GM21825 (cell line): ENCODE data around the gene PIGT.

Source experiments
- ATAC-seq: cut with Tn5 transposase; IDR thresholded peaks from one replicate; pipeline ENCODE4 v1.9.1; 2021; ENCODE audit warnings: mild to moderate bottlenecking, moderate library complexity; ENCODE audit not compliant: unreplicated experiment

PIGT gene

DNA sequence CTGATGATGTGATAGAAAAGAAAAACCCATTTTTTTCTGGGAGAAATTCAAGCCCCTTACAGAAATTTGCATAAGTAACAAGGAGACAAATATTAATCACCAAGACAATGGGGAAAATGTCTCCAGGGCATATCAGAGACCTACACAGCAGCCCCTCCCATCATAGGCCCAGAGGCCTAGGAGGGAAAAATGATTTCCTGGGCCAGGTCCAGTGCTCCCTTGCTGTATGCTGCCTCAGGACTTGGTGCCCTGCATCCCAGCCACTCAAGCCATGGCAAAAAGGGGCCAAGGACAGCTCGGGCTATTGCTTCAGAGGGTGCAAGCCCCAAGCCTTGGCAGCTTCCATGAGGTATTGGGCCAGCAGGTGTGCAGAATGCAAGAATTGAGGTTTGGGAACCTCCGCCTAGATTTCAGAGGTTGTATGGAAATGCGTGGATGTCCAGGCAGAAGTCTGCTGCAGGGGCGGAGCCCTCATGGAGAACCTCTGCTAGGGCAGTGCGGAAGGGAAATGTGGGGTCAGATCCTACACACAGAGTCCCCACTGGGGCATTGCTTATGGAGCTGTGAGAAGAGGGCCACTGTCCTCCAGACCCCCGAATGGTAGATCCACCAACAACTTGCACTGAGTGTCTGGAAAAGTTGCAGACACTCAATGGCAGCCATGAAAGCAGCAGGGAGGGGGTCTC, 15.5 kb upstream of the PIGT start:
- ATAC-seq = no peak

DNA sequence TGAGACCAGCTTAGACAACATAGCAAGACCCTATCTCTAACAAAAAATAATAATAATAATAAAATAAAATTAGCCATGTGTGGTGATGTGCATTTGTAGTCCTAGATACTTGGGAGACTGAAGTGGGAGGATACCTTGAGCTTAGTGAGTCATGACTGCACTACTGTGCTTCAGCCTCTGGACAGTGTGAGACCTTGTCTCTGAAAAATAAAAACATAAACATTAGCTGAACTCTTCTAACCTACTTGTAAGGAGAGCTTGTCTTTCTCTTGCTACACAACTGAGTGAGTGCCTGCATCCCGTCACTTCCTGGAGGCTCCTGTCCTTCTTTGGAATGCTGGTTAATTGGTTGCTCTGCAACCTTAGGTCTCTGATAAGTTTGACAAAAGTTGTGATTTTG, 13.0 kb upstream of the PIGT start:
- ATAC-seq = no peak

DNA sequence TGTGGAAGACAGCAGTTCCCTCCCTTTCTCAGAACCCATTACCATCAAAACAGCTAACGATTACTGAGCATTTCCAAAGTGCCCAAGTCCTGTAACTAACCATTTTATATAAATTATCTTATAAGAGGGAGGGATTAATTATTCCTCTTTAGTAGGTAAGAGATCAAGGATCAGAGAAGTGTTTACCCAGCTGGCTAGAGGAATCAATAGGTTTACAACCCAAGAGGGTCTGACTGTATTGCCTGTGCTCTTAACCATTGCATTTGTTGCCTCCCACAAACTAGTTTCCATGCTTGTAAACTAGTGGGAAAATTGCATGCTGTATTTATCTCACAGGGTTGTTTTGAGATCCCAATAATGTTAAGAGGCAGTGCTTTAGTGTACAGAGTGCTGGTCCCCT, 11.5 kb upstream of the PIGT start:
- no peak for ATAC-seq

DNA sequence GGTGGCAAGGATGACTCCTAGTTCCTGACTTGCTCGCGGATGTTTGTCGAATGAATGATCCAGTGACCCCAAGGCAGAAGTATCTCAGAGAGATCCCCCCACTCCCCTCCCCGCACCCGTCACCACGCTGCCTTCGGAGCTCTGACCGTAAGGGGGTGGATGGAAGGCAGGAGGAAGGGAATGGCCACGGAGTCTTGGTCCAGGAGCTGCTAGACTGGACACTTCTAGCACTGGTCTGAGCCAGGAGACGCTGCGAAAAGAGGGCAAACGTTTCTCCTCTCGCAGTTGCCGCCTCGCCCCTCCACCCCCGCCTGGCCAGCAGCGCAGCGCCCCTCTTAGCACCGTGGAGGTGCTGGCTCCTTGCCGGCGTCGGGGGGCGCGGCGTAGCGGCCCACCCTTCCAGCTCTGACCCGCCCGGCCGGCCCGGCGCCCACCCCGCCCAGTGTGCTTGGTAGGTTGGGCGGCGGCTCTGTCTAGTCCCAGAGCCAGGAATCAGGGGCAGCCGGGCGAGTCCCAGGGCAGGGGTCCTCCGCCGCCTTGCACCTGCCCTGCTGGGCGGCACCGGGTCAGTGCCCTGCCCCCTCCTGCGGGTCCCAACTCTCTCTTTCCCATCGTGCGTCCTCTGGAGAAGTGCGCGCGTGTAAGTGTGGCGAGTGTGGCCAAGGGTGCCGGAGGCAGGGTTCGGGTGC, 10.2 kb upstream of the PIGT start:
- no peak for ATAC-seq

DNA sequence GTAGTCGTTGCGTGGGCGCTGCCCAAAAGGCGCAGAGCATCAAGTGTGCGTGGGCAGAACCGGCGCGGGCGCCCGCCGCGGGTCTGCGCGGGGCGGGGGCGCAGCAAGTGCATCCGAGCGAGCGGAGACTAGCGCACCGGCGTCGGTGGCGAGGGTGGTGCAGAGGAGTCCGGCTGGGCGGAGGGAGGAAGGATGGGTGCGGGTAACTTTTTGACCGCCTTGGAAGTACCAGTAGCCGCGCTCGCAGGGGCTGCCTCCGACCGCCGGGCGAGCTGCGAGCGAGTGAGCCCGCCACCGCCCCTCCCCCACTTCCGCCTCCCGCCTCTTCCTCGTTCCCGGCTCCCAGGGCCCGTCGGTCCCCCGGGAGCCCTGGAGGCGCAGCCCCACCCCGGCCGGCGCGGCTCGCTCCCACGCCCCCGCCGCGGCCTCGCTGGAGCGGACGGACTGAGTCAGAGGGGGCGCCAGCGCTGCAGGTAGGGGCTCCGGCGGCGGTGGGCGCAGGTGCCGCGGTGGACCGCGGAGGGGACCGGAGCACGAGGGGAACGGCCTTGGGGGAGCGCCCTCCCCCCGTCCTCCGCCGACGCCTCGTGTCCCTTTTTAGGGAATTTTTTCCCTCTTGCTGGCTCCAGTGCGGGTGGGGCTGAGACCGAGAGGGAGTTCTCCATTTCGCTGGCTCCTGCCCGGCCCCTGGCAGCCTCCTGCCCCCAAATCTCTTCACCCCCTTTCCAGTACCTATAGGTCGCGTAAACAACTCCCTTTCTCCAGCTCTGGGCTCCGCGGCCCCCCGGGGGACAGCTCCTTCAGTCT, 9.5 kb upstream of the PIGT start:
- no peak for ATAC-seq

DNA sequence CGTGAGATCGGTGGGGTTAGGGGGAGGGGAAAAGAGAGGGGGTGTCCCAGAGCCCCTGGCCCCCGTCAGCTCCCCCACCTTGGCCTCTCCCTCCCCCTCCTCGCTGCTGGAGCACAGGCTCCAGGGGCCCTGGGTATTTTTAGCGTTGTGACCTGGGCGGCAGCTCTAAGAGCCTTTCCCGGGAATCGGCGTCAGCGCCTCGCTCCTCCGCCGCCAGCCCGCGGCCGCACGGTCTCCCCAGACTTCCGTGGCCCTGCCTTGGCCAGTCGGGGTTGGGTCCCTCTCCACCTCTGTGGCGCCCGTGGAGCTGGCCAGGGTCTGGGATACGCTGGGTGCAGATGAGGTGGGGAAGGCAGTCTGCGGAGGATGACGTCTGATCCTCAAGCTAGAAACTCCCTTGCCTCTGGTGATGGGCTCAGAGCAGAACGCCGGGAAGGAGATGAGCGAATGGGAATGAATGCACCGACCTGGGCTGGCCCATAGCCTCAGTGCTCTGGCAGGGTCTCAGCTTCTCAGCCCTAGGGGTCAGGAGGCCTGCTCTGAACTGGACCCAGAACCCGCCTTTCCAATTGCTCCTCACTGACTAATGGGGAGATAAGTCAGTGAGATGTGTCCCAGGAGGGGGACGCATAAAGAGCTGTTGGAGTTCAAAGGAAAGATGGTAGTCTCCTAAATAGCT, 8.7 kb upstream of the PIGT start:
- no peak for ATAC-seq

DNA sequence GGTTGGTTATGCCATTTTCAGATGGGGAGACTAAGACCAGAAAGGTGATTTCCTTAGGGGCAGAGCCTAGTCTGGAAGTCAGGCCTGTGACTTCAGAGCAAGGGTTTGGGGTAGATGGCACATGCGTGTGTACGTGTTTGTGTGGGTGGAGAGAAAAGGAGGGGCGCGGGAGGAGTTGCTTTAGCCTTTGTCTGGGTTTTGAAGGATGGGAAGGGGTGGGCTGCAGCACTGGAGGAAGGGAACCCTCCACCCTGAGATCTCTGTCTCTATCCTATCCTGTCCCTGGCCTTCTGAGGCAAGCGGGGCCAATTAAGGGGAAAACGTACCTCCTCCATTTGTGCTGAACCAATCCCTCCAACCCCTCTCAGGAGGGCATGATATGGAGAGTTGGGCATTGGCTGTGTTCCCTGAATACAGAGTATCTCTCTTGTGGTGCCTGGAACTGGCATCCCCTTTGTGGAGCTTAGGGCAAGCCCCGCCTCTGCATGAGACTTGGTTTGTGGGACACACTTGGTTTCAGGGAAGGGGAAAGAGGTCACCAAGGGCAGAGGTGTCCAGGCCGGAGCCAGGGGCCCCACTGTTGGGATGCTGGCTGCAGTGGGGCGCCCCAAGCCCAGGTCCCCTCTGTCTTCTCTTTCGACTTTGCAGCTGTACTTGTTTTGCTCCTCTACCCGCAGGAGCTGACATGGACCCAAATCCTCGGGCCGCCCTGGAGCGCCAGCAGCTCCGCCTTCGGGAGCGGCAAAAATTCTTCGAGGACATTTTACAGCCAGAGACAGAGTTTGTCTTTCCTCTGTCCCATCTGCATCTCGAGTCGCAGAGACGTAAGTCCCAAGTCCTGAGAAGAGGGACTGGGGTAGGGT, 7.9 kb upstream of the PIGT start, which contains the start of gene DBNDD2:
TSS of gene DBNDD2 (plus strand) at position 507 of the 863 bp plus-strand sequence. CDS start at position 686, 179 bp downstream.
- no peak for ATAC-seq

DNA sequence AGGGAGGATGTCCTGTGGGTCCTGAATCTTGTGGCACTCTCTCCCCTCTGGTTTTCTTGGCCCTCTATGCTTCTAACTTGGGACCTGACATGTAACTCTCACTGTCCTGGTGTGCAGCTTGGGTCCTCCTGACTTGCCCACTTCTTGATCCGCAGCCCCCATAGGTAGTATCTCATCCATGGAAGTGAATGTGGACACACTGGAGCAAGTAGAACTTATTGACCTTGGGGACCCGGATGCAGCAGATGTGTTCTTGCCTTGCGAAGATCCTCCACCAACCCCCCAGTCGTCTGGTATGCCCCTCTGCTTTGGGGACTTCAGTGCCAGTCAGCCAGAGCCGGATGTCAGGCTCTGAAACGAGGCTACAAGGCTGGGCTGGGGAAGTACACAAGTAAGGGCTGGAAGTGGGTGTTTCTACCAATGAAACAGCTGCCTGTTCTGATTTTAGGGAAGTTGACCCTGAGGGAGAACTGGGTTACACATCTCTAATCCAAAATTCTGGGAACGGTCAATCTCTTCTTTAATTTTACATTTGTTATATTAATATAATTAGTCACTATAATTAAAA, 7.2 kb upstream of the PIGT start:
- no peak for ATAC-seq

DNA sequence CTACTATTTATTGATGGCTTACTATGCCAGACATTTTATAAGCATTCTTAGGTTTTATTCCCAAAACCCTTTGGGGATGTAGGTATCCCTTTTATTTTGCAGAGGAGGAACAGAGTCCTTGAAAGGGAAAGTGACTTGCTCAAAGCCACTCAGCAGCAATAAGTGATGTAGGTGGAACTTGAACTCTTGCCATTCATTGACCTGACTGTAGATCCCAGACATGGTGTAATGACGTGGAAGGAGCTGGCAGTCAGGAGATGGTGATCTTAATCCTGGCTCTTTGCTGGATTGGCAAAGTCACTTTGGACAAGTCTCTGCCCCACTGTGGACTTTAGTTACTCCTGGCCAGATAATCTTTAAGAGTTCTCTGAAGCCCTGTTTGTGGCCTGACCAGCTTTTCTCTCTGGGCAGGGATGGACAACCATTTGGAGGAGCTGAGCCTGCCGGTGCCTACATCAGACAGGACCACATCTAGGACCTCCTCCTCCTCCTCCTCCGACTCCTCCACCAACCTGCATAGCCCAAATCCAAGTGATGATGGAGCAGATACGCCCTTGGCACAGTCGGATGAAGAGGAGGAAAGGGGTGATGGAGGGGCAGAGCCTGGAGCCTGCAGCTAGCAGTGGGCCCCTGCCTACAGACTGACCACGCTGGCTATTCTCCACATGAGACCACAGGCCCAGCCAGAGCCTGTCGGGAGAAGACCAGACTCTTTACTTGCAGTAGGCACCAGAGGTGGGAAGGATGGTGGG, 6.2 kb upstream of the PIGT start:
- ATAC-seq = no peak

DNA sequence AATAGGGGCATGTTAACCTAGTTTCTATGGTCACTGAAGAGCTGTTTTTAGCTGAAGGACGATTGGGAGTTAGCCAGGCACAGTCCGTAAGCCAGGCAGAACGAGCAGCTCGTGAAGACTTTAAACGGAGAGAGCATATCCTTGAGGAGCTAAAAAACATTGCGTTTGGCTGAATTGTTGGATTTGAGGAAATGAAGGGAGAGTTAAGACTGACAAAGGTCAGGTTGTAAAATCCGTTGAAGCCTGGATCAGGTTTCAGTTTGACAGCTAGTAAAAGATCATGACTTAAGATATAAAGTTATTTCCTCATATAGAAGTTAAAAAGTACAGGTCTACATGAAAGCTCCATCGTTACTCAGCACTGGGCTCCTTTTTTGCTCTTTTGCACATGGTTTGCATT, 5.1 kb upstream of the PIGT start:
- no peak for ATAC-seq

DNA sequence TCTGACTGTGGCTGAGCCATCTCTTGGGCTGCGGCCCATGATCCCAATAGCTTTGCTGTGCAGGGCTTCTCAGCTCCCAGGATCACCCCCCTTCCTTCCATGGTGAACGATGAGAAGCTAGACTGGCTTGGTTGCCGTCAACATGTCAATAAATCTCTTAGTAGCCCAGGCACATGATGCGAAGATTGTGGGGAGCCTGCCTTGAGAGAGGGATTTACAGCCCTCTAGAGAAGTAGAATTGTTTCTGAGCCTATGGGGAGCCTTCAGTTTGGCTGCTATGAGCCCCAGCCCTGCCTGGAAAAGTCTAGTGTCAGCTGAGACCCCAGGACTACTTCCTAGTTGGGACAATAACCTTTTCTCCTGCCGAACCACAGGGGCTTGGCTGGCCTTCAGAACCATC, 3.3 kb upstream of the PIGT start:
- no peak for ATAC-seq

DNA sequence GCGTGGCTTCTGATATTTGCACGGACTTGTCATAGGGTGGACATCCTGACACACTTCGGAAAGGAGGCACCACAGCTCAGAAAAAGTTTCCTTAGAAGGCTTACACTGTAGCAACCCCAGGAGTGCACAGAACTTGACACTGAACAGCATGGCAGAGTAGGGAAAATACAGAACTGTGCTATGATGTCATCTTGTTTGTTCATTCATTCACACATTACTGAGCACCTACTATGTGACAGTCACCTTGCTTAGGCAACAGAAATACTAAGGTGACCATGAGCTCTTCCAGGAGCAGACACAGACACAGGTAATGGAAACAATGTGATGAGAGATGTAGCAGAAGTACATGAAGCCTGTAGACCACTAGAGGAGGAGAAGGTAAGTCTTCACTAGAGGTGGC, 2.5 kb upstream of the PIGT start:
- no peak for ATAC-seq

DNA sequence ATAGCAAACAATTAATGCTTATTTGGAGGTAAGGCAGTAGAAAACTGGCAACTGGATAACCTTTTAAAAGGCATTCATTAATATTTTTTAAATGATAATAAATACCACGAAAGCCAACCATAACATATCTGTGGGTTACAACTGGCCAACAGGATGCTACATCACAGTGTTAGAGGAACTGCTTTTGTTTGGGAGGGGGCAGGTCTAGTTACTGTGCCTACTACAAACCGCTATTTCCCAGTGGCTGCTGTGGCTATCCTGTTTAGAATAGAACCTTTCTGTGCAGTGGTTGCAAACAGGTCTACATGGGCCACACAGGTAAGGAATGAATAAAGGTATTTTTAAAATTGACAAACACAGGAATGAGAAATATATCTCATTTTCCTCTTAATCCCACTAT, 976 bp downstream of the PIGT start:
- no peak for ATAC-seq

DNA sequence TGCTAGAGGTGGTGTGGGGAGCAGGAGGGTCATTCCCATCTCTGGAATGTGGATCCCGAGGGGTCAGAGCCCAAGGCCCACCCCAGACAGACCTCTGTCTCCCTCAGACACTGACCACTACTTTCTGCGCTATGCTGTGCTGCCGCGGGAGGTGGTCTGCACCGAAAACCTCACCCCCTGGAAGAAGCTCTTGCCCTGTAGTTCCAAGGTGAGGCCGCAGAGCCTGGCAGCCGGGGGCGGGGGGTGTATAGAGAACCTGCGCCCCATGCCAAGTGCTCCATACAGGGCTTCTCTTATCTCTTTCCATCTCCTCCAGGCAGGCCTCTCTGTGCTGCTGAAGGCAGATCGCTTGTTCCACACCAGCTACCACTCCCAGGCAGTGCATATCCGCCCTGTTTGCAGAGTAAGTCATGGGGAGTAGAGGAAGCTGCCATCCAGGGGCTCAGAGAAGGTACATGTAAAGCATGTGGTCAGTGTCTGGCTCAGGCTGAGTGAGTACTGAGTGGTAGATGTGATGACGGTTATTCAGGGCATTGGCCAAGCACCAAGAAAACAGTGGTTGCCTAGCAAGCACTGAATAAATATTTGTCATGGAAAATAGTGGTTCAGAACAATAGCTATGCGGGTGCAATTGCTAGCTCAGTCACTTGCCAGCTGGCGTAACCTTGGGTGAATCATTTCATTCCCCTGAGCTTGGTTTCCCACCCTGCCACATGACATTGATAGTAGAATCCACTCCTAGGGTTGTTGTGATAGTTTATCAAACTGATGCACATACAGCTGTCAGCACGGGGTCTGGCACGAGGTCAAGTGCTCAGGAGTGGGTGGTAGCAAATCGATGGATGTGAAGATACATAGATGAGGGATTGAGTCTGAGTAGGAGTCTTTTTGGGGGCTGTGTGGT, 3.5 kb downstream of the PIGT start:
- ATAC-seq = peak; percentile 62

DNA sequence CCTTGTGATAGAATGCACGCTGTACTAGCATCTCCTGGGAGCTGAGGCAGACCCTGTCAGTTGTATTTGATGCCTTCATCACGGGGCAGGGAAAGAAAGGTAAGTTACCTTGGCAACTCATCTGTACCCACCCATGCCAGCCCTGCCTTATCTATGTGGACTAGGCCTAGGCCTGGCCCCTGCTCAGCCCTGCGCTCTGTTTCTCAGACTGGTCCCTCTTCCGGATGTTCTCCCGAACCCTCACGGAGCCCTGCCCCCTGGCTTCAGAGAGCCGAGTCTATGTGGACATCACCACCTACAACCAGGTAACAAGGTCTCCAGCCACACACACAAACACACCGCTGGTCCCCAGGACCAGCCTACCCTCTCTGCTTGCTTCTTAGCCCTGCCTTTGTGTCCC, 4.2 kb downstream of the PIGT start:
- no peak for ATAC-seq

DNA sequence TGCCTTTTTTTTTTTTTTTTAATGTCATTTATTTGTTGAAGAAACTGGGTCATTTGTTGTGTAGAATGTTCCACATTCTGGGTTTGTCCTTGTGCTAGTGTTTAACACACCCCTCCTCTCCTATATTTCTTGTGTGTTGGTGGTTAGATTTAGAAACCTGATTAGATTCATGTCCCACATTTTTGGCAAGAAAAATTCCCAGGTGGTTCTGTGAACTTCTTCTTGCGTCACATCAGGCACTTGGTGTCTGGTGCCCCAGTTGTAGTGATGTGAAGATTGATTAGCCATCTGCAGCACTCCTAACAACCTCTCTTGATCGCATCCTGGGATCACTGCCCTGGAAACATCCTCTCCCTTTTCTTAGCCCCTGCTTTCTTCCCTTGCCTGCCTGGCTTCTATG, 7.8 kb downstream of the PIGT start:
- no peak for ATAC-seq

DNA sequence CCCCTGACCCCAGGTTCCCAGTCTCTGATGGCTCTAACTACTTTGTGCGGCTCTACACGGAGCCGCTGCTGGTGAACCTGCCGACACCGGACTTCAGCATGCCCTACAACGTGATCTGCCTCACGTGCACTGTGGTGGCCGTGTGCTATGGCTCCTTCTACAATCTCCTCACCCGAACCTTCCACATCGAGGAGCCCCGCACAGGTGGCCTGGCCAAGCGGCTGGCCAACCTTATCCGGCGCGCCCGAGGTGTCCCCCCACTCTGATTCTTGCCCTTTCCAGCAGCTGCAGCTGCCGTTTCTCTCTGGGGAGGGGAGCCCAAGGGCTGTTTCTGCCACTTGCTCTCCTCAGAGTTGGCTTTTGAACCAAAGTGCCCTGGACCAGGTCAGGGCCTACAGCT, 9.6 kb downstream of the PIGT start:
- ATAC-seq = no peak

DNA sequence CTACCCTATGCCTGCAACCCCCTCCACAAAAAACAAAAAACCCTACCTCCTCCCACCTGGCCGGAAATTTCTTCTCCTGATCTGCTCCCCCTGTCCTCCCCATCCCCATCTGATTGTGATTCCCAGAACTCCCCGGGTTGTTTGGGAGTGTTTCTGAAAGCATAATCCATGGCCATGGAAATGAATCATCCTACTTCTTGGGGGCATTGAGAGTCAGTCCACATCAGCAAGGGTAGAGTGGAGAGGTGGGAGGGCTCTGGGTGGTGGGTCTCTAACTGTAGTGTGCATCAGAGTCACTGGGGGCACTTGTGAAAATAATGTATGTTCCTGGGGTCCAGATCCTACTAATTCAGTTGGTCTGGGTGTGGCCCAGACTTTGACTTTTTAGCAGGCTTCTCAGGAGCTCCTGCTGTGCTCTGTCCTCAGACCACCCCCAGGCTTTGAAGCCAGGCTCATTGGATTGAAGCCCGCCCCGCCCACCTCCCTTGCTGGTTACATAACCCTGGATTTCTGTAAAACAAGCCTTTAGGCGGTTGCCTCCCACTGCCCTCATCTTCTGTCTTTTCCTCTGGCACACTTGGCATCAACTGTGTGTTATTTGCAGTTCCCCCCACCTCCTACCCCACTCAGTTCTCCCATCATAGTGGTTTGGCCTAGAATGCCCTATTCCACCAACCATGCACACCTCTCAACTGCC, 10.5 kb downstream of the PIGT start:
- no peak for ATAC-seq
